ENCODE results near the gene LOXL3.
"Not testable (repeated sequence)": the region's sequence is repeated elsewhere in the genome, so short reads cannot be mapped to it uniquely, and the experiment has no call there.

Gene LOXL3

GRCh38 chr2:74503506-74504475 is 50.0 kb downstream of the LOXL3 start:
- DNase-seq: no peak

GRCh38 chr2:74502720-74503505 is 50.8 kb downstream of the LOXL3 start:
- peak; percentile 47 for DNase-seq

DNA sequence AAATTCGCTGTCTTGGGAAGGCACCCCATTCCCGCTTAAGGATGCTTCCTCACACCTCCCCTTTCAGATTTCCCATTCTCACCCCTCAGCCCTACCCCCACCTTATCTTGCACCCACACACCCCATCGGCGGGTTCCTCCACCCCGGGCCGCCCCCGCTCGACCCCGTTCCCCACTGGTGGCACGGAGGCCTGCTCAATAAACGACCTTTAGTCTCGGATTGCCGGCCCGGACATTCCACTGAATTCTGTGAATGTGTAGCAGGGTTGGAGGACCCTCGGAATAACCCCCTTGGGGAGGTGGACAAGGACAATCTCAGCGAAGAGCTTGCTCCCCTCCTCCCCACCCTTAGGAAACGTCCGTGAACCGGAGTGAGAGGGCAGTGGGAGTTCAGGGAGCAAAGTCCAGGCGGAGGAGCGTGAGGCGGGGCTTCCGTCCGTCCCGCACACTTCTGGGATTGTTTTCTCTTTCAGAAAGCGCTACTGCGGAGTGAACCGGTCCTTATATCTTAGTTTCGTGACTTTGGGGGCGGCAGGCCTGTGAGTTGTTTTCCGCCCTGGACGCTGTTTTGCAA is 51.5 kb downstream of the LOXL3 start:
- DNase-seq: no peak

- DNase-seq: no peak
These were observed 52.2 kb downstream of the LOXL3 start for GRCh38 chr2:74501335-74502071.

DNA sequence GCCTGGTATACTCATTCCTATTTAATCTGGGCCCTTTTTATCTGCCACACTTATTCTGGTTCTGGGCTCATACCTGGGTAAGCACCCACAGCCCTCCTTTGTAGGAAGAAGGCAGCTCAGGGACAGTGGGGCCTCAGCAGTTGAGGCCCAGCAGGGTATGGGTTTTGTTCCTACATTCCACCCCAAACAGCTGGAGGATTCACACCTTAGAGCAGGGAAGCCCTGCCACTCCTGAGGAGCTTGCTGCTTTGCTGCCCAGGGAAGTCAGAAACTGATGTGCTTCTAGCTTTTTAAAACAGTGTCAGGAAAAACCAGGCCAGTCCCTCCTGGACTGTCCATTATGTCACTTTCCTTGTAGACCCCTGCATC is 53.2 kb downstream of the LOXL3 start:
- no peak for DNase-seq

DNA sequence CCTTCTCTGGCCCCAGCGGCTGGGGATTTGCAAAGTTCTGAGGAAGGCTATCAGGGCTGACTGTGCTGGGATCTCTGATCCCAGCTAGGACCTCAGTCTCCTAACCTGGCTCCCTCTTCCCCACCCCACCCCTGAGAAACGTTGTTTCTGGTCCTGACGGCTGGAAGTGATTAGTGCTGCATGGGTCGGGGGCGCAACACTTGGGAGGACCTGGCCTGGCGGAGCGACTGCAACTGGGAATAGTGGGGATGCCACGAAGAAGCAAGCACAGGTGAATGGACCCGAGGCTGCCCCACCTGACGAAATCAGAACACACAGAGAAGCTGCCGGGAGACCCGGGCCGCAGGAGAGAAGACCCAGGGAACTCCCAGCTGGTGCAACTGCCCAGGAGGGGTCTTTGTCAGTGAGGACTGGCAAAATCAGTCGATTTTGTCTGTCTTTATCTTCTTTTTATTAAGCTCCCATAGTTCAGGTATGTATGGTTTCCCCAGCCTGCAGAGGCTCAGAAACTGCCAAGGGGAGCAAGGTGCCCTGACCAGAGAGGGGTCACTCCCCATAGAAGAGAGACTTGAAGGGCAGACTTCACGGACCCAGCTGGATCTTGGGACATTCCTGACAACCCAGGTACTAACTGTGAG is 53.7 kb downstream of the LOXL3 start:
- no peak for DNase-seq

DNA sequence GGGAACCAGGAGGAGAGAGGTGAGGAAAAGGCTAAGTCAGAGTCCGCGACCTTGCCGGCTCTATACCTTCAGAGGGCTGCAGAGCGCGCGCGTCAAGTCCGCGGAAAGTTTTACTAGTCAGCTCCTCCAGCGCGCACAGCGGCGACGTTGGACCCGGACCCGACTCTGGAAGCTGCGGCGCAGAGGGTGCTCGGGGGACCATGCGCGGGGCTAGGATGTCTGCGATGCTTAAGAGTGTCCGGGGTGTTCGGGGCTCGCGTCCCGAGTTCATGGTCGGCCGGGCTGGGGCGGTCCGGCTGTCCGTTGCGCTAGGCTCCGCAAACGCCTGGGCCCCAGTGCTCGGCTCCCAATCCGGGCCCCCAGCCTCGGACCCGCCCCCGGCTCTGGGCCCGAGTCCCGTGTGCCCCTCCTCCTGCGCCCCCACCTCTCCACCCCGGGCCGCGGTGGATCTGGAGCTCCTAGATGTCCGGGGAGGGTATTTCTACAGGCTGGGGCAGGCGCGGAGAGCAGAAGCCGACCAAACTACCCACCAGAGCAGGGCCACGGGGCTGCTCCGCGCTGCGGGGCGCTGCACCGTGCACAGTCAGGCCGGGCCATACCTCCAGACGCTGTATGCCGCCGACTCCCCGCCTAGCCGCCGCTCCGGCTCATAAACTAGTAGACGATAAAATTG is 54.3 kb downstream of the LOXL3 start, which contains the start of gene LBX2:
Gene LBX2 (minus strand): TSS at position 337 of the 673 bp plus-strand sequence. CDS start 66 bp downstream, at position 271.
- DNase-seq: peak; percentile 45

- DNase-seq: no peak
These were observed 55.1 kb downstream of the LOXL3 start for GRCh38 chr2:74498500-74499266.

- DNase-seq: no peak
These were observed 55.8 kb downstream of the LOXL3 start for GRCh38 chr2:74497777-74498499.

- no peak for DNase-seq
These were observed 56.6 kb downstream of the LOXL3 start for GRCh38 chr2:74496997-74497776.

DNA sequence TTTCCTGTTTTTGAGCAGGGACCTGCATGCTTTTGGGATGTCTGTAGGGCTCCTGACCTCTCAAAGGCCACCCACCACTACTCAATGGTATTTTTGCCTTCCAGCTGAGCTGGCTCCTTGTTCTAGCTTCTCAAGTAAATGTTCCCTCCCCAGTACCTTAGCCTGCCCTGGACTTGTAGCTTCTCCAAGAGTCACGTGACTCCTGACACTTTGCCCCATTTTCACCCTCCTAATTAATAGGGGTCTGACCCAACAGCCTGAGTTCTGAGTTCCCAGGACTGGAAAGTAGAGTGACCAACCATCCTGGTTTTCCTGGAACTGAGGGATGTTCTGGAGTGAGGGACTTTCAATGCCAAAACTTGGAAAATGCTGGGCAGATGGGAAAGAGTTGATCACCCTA is 58.3 kb downstream of the LOXL3 start:
- no peak for DNase-seq

- no peak for DNase-seq
These were observed 60.2 kb downstream of the LOXL3 start for GRCh38 chr2:74493546-74493945.

DNA sequence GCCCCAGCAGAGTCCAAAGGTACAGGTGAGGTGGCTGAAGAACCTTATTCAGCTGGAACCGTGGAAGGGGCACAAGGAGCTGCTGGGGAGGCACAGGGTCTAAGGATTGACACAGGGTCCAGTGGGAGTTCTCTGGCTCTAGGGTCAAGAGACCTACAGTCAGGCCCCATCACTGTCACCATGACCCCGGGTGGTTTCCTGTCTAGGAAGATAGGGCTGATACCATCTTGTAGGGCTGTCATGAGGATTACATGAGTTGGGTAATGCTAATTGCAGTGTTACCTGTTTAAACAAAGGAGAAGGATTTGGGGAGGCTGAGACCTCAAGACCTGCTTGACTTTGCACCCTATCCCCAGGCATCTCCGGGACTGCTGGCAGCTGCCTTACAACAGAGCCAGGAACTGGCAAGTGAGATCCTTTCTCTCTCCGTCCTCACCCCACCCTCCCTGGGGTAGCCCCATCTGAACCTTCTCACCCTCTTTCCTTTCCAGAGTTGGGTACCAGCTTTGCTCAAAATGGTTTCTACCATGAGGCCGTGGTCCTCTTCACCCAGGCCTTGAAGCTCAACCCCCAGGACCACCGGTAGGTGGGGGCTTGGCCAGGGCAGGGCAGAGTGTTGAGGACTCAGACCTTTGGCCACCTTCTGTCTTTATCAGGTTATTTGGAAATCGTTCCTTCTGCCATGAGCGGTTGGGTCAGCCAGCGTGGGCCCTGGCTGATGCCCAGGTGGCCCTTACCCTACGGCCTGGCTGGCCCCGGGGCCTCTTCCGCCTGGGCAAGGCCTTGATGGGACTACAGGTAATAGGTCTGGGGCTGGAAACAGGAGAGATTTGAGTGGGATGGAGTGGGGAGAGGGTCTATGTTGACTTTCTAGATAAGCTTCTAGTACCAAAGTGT is 61.8 kb downstream of the LOXL3 start:
- DNase-seq: no peak

- no peak for DNase-seq
These were observed 63.8 kb downstream of the LOXL3 start for GRCh38 chr2:74489906-74490305.

DNA sequence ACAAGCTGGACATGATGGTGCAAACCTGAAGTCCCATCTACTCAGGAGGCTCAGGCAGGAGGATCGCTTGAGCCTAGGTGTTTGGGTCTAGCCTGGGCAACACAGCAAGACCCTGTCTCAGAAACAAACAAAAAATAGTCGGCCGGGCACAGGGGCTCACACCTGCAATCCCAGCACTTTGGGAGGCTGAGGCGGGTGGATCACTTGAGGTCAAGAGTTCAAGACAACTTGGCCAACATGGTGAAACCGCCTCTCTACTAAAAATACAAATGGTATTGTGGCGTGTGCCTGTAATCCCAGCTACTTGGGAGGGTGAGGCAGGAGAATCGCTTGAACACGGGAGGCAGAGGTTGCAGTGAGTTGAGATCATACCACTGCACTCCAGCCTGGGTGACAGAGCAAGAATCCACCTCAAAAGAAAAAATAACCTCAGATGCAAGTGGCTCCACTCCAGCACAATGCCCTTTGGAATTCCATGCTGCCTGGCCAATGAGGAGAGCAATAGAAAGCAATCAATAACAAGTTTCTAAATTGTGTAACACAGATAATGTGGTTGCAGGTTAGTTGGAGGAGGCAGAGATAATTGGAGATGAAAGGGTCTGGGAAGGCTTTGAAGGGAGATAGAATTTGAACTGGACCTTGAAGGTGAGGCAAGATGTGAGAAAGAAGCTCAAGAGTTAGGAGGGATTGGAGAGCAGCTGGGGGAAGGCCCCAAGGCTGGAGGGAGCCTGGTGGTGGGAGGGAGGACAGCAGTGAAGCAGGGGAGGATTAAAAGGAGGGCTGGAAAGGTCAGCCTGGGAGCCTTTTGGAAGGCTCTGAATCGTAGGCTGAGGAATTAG is 64.9 kb downstream of the LOXL3 start:
- DNase-seq: no peak

- DNase-seq: no peak
These were observed 67.6 kb downstream of the LOXL3 start for GRCh38 chr2:74486141-74486540.

DNA sequence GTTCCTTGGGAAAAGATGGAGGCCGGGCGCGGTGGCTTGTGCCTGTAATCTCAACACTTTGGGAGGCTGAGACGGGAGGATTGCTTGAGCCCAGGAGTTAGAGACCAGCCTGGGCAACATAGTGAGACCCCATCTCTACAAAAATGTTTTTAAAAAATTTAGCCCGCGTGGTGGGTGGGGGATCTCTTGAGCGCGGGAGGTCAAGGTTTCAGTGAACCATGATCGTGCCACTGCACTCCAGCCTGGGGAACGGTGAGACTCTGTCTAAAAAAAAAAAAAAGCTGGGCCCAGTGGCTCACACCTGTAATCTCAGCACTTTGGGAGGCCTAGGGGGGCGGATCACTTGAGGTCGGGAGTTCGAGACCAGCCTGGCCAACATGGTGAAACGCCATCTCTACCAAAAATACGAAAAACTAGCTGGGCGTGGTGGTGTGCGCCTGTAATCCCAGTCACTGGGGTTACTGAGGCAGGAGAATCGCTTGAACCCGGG is 70.0 kb downstream of the LOXL3 start:
- not testable (repeated sequence) for DNase-seq
